GM21529 (cell line): ENCODE measurements around the gene ID2.

Experiments
- ATAC-seq: cut with Tn5 transposase; IDR thresholded peaks from one replicate; pipeline ENCODE4 v1.9.1; 2021; ENCODE audit not compliant: unreplicated experiment

The ID2 gene

DNA sequence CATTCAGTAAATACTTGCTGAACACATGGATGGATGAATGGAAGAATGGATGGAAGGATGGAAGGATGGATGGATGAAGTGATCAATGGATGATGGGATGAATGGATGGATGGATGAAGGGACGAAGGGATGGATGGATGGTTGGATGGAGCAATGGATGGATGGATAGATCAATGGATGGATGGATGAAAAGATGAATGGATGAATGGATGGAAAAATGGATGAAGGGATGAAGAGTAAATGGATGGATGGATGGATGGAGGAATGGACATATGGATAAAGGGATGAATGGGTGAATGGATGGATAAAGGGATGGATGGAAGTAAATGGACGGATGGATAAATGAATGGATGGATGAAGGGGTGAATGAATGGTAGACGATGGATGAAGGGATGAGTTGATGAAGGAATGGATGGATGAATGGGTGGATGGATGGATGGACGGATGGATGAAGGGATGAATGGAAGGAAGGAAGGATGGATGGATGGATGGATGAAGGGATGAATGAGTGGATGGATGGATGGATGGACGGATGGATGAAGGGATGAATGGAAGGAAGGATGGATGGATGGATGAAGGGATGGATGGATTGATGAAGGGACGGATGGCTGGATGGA is 13.9 kb upstream of the ID2 start:
- ATAC-seq = no peak

DNA sequence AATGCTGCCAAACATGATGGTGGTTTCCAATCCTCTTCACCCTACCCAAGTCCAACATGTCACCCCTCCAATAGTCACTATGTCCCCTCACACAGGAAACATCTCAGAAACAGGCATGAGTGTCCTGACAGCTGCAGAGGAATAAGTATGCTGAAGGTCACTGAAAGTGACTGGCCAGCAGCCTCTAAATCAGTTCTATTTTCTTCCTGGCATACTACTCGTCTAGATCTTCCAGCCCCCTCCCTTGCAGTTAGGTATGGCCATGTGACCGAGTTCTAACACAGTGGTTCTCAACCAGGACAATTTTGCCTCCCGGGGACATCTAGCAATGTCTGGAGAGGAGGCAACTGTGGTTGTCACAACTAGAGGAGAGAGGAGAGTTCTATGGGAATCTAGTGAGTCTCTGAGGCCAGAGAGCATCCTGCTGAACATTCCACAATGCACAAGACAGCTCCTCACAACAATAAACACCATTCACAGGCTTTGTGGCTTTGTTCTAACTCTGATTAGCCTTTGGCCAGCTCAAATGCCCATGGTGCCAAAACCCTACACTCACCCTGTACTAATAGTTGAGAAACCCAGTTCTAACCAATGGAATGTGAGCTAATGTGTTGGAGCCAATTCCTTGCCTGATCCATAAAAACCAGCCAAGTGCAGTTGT is 12.6 kb upstream of the ID2 start:
- no peak for ATAC-seq

DNA sequence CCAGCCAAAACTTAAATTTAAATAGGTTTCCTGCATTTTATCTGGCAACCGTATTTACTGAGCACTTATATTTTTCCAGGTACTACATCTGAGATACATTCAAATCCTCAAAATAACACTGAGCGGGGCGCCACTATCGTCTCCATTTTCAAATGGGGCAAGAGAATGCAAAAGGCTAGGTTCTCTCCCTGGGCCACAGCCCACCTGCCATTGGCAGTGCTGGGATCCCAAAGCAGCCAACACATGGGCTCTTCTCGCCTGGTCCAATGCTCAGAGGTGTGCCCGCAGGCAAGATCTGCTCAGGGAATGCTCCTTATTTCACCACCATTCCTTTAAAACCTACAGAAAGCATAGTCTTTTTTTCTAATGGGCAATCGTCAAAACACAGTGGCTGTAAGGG is 11.3 kb upstream of the ID2 start:
- no peak for ATAC-seq

DNA sequence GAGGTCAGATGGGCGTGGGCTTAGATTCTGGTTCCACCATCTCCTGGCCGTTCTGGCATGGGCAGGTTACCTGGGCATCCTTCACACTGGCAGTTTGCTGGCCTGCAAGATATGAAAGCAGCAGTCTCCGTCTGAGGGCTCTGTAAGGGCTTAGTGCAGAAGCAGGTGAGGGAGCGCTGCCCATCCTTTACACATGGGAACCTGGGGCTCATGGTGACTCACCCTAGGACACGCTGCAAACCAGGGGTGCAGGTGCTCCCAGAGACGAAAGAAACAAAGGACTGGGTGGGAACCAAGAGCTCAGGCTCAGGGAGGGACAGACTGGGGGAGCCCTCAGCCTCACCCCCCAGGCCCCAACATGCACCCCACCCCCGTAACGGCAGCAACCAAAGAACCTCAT is 10.7 kb upstream of the ID2 start:
- ATAC-seq = no peak

DNA sequence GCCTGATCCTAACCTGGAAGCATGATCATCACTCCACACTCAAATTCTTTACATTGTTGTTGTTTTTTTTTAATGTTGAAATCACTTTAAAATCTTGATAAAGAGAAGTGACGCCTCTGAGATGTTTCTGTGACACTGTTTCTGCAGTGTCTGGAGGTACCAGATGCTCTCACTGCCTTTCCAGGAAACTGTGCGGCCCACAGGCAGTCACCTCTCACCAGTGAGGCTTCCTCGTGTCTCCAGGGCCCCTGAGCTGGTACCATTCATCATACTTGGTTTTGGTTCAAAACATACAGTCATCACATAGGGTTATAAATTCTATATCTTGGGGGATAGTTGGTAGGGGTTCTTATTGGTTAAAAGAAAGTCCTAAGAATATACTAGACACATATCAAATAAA is 10.1 kb upstream of the ID2 start:
- ATAC-seq = no peak

DNA sequence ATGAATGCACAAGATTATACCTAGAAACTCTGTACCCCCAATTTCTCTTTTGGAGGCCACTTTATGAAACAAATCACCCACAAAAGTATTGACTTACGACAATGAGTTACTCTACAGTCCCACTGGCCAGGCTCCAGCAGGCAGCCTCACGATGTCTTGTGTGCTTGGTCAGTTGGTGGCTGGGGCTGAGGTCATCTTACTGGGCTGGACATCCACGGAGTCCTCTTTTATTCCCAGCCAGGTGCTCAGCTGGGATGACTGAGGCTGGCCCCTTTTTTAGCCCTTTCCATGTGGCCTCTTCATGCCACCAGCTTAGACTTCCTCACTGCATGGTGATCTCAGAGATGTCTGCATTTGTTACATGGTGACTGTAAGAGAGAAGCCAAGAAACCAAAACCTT is 8.9 kb upstream of the ID2 start:
- no peak for ATAC-seq

DNA sequence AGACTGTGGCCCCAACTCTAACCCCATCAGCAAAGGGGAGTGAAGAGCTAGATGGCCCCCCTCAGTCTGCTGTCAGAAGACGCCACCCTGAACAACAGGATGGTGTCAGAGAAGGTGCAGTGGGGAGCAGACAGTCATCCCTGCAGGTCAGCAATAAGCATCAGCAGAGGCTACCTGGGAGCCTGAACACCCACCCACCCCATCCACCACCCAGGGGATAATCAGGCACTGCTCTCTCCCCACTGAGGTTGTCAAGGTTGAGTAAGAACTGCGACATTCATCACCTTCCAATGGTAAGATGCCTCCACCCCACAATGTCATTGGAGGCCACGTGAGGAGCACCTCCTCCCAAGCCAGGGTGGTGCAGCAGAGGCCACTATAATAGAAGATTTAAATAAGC is 8.5 kb upstream of the ID2 start:
- ATAC-seq = no peak

DNA sequence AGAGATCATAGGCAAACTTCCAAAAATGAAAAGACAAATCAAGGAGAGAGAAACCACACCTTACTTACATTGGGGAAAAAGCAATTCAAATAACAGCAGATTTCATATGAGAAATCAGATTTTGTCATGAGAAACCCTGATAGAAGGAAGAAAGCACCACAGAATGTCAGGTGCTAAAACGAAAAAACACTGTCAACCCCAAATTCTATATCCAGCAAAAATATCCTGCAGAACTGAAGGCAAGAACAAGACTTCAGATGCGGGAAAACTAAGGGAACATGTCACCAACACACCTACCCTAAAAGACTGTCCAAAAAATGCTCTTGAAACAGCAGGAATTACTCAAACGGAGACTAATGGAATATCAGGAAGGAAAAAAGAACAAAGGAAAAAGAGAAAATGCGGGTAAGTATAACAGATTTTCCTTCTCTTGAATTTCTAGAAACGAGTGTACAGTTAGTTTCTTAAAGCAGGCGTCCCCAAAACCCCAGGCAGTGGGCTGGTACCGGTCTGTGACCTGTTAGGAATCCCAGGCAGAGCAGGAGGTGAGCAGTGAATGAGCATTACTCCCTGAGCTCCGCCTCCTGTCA is 7.3 kb upstream of the ID2 start:
- ATAC-seq = no peak

DNA sequence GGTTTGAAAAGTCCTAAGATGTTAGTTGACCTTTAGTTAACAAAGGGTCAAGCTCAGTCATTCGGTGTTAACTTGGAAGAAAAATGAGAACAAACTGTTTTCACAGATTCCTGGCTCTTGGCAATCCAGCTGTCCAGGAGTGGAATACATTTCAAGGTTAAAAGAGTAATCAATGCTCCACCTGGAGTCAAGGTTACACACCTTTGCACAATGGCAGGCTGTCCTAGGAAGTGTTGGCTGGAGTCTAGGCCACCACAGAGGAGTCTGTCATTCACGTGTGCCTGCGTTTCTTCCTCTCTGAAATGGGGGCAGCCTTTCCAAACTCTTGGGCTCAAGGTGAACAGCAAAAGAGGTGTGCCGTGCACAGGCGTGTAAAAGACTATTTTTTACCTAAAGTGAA is 6.3 kb upstream of the ID2 start:
- no peak for ATAC-seq

DNA sequence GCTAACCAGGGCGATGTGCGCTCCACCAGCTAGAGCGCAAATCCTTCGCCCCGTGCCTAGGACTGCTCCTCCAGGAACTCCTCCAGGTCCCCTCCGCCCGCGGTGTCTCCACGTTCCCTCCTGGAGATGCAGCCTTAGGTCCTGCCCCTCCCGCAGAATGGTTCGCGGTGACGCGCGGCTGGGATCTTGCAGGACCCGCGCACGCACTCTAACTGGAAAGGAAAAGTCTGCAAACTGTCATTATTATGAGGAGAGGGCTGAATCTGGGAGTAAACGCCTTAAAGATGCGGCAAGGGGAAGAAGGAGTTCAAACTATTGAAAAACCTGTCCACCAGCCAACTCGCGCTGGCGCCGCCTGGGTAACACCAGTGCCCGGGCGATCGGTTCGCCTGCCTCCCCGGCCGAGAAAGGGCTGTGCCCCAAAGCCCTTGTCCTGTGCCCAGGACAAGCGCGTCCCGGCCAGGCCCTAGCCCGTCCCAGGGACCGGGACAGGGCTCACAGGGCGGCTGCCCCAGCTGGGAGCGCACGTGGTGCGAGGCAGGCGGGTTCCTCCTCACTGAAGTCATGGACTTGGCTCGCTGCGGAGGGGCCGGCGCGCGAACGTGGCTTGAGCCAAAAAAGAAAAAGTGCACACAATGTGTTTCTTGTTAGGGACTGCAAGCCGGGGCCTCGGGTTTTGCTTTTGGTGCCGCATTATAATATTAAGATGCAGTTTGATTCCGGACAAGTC is 5.5 kb upstream of the ID2 start:
- ATAC-seq = no peak

DNA sequence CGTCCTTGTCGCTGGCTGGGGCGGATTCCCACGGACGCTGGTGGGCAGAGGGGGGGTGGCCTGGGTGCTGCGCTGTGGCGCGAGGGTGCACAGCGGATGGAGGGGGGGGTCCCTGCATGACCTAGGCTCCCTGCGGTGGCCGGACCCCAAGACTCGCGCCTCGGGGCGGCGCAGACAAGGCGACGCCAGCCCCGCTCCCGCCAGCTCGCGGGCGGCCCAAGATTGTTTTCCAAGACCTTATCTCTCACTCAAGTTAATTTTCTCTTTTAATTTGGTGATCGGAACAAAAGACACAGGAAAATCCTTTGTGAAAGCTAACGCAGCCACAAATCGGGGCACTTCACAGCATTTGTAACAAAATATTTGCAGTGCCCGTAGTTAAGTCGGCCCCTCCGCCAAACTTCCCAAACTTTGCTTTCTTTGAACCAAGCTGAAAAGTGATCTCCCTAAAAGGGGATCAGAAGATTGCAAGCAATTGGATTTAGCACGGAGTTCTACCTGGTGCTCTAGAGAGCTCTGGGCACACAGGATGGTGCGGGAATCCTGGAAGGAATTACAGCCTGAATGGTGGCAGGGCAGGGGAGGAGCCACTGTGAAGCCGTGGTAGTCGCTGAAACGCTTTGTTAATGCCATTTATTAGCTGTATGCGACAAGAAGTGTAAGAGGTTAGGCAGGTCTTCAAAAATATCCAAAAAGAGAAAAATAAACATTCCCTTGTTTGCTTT is 4.8 kb upstream of the ID2 start:
- ATAC-seq = no peak

DNA sequence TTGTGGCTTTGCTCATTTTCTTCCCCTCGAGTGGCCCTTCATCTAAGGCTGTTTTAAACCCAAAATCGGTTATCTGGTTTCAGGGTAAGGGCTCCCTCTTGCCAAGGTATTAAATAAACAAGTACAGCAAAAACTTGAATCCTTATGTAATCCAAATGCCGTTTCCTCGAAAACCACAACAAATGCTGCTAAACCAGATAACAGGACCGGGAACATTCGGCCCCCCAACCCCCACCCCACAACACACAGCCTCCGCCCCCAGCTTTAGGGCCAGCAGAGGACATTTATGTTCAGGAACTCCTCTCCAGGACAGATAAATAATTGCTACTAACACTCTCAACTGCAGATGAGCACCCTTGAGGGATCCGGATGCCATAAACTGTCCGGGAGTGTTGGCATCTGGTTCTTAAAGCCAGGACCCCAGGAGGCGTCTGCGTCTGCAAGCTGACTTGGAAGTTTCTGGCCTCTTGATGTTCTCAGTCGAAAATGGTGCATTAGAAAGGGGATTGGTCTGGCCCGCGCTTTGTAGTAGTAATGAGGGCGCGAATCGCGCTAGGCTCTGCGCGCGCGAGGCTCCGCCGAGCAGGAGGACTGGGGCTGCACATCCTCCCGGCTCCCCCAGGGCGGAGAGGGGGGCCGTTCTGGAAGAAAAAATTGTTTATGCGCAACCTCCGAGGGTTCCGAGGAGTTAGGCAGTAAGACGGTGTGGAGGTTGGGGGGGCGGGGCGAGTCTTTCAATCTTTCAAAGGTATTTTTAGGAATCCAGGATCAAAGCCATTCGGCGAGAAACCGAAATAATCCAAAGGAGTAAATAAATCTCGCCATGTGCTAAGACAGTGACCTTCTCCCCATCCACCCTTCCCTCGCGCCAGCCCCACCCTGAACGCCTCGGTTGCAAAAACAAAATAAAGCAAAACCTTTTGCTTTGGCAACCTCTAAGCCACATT is 3.9 kb upstream of the ID2 start:
- ATAC-seq = no peak

DNA sequence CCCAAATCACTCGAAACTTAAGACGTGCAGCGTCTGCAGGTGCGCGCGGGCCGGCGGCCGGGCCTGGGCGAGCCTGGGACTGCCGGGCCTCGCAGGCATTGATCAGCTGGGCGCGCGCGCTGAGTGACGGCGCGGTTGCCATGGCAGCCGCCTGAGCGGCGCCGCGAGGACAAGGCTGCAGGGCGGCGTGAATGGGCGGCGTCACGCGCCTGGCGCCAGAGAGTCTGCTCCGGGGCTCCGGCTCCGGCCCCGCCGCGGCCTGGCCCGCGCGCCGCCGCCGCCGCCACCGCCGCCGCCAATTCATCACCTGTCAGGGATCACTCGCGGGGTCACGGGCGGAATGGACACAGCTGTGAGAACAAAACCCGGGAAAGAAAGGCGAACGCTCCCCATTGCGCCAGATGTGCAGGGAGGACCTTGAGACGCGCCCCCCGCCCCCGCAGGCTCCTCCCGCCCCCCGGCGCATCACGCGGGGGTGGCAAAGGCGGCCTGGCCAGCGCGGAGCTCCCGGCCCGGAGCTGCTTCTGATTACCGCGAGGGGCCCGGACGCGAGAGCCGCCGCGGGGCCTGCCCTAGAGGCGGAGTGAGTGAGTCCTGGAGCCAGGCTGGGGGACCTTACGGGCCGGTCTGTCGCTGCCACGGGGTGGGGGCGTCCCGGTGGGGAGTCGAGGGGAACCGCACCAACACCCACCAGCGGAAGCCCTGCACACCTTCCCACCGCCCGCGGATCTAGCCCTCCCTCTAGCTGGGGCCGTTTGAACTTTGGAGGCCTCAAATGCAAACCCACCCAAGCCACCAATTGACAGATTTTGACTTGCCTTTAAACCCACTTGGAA is 2.9 kb upstream of the ID2 start:
- ATAC-seq = peak; percentile 65

DNA sequence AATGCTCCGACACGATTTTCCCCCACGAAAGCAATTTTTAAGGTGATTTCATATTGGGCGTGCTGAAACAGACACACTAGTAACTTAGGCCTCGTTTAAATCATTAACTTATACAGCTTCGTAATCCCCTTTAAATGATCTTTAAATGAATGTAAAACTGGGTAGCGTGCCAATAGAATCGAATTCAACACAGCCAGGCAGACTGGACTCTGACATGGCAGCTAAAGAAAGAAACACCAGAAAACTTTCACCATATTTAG is 2.4 kb upstream of the ID2 start:
- no peak for ATAC-seq

DNA sequence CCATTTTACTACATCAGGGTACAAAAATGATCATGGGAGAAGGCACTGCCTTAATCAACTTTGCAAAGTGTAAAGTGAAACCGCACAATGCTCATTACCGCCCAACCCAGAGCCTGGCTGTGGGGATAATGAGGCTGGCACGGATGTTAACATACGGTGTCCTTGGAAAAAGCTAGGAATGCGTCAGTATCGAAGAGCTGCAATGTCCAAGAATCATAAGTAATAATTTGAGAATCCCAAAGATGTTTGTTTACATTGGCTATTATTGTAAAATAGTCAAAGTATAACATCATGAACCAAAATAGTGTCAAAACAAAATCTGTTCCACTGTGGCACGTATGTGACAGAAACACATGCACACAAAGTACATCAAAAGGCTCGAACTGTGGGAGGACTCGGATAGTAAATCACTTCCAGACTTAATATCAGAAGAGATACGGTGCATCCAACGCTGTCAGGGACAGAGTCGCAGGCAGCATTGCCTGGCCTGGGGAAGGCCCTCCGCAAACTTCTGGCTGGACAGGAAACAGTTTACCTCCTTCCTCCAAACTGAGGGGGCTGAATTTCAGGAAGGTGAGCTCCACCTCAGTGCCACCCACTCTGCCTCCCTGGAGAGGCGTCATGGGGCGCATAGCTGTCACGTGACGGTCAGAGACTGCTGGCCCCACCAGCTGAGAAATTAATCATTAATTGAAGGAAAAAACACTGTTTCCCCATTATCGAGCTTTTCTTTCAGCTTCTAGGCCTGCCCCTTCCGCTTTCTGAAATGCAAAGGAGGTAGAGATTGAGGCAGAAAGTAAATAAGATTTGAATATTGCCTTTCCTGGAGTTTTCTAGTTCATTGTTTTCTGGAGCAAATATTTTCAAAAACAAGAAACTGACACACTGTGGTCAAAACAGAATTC is 1.8 kb upstream of the ID2 start:
- ATAC-seq = no peak

DNA sequence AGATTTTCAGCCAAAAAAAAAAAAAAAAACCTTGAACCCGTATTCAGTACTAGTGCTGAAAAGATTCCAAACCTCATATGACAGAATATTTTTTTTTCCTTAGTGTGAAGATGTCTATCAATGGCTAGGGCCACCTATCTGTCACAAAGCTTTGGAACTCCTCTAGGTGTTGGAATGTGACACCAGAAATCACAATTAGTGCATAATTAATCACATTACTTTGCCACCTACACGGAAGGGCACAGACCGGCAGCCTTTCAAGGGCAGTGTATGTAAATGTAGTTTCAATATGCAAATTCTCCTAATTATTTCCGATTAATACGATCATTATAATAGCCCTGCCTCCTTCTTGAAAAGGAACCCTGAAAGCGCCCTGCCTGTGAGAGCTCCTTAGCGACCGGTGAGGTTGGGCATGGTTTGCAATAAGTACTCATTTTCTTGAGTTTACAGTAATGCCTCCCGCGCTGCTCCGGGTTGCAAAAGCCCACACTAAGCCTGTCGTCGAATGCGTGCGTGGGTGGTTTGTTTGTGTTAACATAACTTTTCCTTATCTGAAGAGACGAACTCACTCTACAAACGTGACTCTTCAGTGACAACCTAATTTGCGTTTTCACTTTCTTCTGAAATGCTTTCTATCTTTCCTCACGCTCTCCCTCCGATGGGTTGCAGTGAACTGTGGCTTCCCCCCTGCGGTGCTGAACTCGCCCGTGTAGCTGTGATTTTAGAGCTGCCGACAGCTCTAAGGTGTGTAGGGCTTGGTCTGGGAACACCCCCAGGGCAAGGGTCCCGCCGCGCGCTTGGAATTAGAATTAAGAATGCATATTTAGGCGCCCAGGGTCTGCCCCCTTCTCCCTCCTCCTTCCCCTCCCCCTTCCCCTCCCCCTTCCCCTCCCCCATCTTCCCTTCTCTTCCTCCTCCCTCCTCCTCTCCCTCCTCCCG is 765 bp upstream of the ID2 start:
- ATAC-seq = no peak
